T-helper 17 cell (primary cell): Measurements from ENCODE around the gene ESAM. TPM values are rescaled to one million over a fixed set of nuclear protein-coding genes. Genes with fewer than 3 reads are reported as not detected.
A peak's percentile ranks its signal among the peaks of the same experiment; 100 is the strongest.
"Not testable (repeated sequence)": the region's sequence is repeated elsewhere in the genome, so short reads cannot be mapped to it uniquely, and the experiment has no call there.

ENCODE experiments used
- ATAC-seq: fragments of 150-1000 bp; cut with Tn5 transposase; 2 replicates; pipeline ENCODE4 v1.10.0; 2021; ENCODE audit warnings: mild to moderate bottlenecking, moderate library complexity
- DNase-seq, 3 donors: peaks; one replicate each; pipeline versions ENCODE4 v3.0.0 to v3.0.0-alpha.2; 2020 to 2021
- H3K9me3 ChIP-seq: one replicate; pipeline ENCODE4 v1.7.0; 2013; ENCODE audit warnings: low read length, mild to moderate bottlenecking; ENCODE audit not compliant: control insufficient read depth, poor library complexity, severe bottlenecking
- H3K27ac Mint-ChIP-seq: one replicate; pipeline ENCODE4 v1.8.0; 2022; ENCODE audit warnings: mild to moderate bottlenecking, moderate library complexity, mixed read lengths
- H3K27me3 Mint-ChIP-seq: one replicate; pipeline ENCODE4 v1.8.0; 2022; ENCODE audit warnings: mixed read lengths
- H3K36me3 Mint-ChIP-seq: one replicate; pipeline ENCODE4 v1.8.0; 2022; ENCODE audit warnings: low read depth, mixed read lengths
- H3K4me1 Mint-ChIP-seq: one replicate; pipeline ENCODE4 v1.8.0; 2022; ENCODE audit warnings: mild to moderate bottlenecking, mixed read lengths
- H3K4me3 Mint-ChIP-seq: one replicate; pipeline ENCODE4 v1.8.0; 2022; ENCODE audit warnings: mild to moderate bottlenecking, moderate library complexity, mixed read lengths
- total RNA-seq, 4 donors: library from RNA in 2 of 4; stranded (reverse) in 2 of 4; gene quantifications; one replicate each; pipeline ENCODE4 v1.2.3 and lab custom pipeline; 2022 to 2026

The ESAM gene
- total RNA-seq, 2 donors from 2014 or later, result 3.5 to 30.5 TPM

GRCh38 chr11:124793466-124794278 lies 31.6 kb upstream of the ESAM start:
- H3K4me3 Mint-ChIP-seq, result no peak overlapping the region
- peaks cover 29% of the 10 kb centered on the region for H3K4me1 Mint-ChIP-seq
- no peak overlapping the region for H3K27ac Mint-ChIP-seq
- ATAC-seq (peak; percentile 69), DNase-seq (no peak)
- H3K27me3 Mint-ChIP-seq, result no peaks in the 10 kb centered on the region
- no peaks in the 10 kb centered on the region for H3K9me3 ChIP-seq
- H3K36me3 Mint-ChIP-seq, result no peaks in the 10 kb centered on the region

GRCh38 chr11:124791626-124792341 lies 29.7 kb upstream of the ESAM start:
- peaks cover 25% of the 10 kb centered on the region for H3K4me1 Mint-ChIP-seq
- no peak for ATAC-seq
- H3K27me3 Mint-ChIP-seq, result no peaks in the 10 kb centered on the region
- DNase-seq, result no peak
- no peaks in the 10 kb centered on the region for H3K9me3 ChIP-seq
- H3K4me3 Mint-ChIP-seq, result no peak overlapping the region
- no peaks in the 10 kb centered on the region for H3K36me3 Mint-ChIP-seq
- no peak overlapping the region for H3K27ac Mint-ChIP-seq

GRCh38 chr11:124788521-124788920 lies 26.4 kb upstream of the ESAM start:
- DNase-seq (no peak), ATAC-seq (no peak)
- Mint-ChIP-seq H3K4me3 (no peak overlapping the region), H3K4me1 (peaks cover 25% of the 10 kb centered on the region), H3K27me3 (no peaks in the 10 kb centered on the region), H3K36me3 (no peaks in the 10 kb centered on the region), H3K27ac (no peak overlapping the region)
- H3K9me3 ChIP-seq, result no peaks in the 10 kb centered on the region

GRCh38 chr11:124784051-124784450 lies 22.0 kb upstream of the ESAM start:
- ATAC-seq, result no peak
- H3K27ac Mint-ChIP-seq, result no peak overlapping the region
- no peaks in the 10 kb centered on the region for H3K27me3 Mint-ChIP-seq
- no peaks in the 10 kb centered on the region for H3K36me3 Mint-ChIP-seq
- no peaks in the 10 kb centered on the region for H3K9me3 ChIP-seq
- no peak for DNase-seq
- no peak overlapping the region for H3K4me3 Mint-ChIP-seq
- peaks cover 4% of the 10 kb centered on the region for H3K4me1 Mint-ChIP-seq

- no peaks in the 10 kb centered on the region for H3K9me3 ChIP-seq
- Mint-ChIP-seq H3K36me3 (no peaks in the 10 kb centered on the region), H3K27me3 (no peaks in the 10 kb centered on the region), H3K4me3 (no peak overlapping the region), H3K27ac (no peak overlapping the region), H3K4me1 (peaks cover 12% of the 10 kb centered on the region)
- ATAC-seq (no peak), DNase-seq (no peak)
Observed at GRCh38 chr11:124783002-124783401, 20.9 kb upstream of the ESAM start.

GRCh38 chr11:124779568-124779967 lies 17.5 kb upstream of the ESAM start:
- DNase-seq, result no peak
- no peak overlapping the region for H3K27ac Mint-ChIP-seq
- no peak overlapping the region for H3K4me3 Mint-ChIP-seq
- no peaks in the 10 kb centered on the region for H3K36me3 Mint-ChIP-seq
- no peaks in the 10 kb centered on the region for H3K9me3 ChIP-seq
- H3K27me3 Mint-ChIP-seq, result no peaks in the 10 kb centered on the region
- peaks cover 25% of the 10 kb centered on the region for H3K4me1 Mint-ChIP-seq
- ATAC-seq, result no peak

GRCh38 chr11:124778281-124778680 lies 16.2 kb upstream of the ESAM start:
- Mint-ChIP-seq H3K4me1 (peaks cover 25% of the 10 kb centered on the region), H3K27ac (peak overlapping the region; percentile 75), H3K4me3 (no peak overlapping the region), H3K36me3 (no peaks in the 10 kb centered on the region), H3K27me3 (no peaks in the 10 kb centered on the region)
- ATAC-seq (no peak), DNase-seq (no peak)
- no peaks in the 10 kb centered on the region for H3K9me3 ChIP-seq

GRCh38 chr11:124776865-124777645 lies 15.0 kb upstream of the ESAM start:
- Mint-ChIP-seq H3K4me1 (peaks cover 25% of the 10 kb centered on the region), H3K27ac (peak overlapping the region; percentile 75), H3K27me3 (no peaks in the 10 kb centered on the region), H3K4me3 (no peak overlapping the region), H3K36me3 (no peaks in the 10 kb centered on the region)
- ATAC-seq (peak; percentile 64), DNase-seq (no peak)
- no peaks in the 10 kb centered on the region for H3K9me3 ChIP-seq

- not testable (repeated sequence) for H3K27ac Mint-ChIP-seq, H3K9me3 ChIP-seq, DNase-seq, H3K4me3 Mint-ChIP-seq, ATAC-seq, H3K27me3 Mint-ChIP-seq, H3K4me1 Mint-ChIP-seq, H3K36me3 Mint-ChIP-seq
Observed at GRCh38 chr11:124770959-124771358, 8.9 kb upstream of the ESAM start.

- Mint-ChIP-seq H3K4me1 (no peaks in the 10 kb centered on the region), H3K27ac (no peak overlapping the region), H3K4me3 (no peak overlapping the region), H3K27me3 (no peaks in the 10 kb centered on the region), H3K36me3 (no peaks in the 10 kb centered on the region)
- ATAC-seq (no peak), DNase-seq (no peak)
- no peaks in the 10 kb centered on the region for H3K9me3 ChIP-seq
Observed at GRCh38 chr11:124769806-124770774, 8.0 kb upstream of the ESAM start.

- no peak for ATAC-seq
- no peaks in the 10 kb centered on the region for H3K27me3 Mint-ChIP-seq
- H3K9me3 ChIP-seq, result no peaks in the 10 kb centered on the region
- no peak overlapping the region for H3K4me3 Mint-ChIP-seq
- no peak for DNase-seq
- H3K4me1 Mint-ChIP-seq, result peaks cover under 1% of the 10 kb centered on the region
- H3K36me3 Mint-ChIP-seq, result no peaks in the 10 kb centered on the region
- peak overlapping the region; percentile 6 for H3K27ac Mint-ChIP-seq
Observed at GRCh38 chr11:124768914-124769313, 6.8 kb upstream of the ESAM start.

- Mint-ChIP-seq H3K36me3 (no peaks in the 10 kb centered on the region), H3K4me1 (peaks cover 7% of the 10 kb centered on the region)
Observed at GRCh38 chr11:124766156-124766555, 4.1 kb upstream of the ESAM start.

More at GRCh38 chr11:124766156-124766555, 4.1 kb upstream of the ESAM start:
- Mint-ChIP-seq H3K27ac (no peak overlapping the region), H3K27me3 (peaks cover under 1% of the 10 kb centered on the region), H3K4me3 (no peak overlapping the region)
- no peaks in the 10 kb centered on the region for H3K9me3 ChIP-seq
- ATAC-seq (no peak), DNase-seq (no peak)
